ENCODE measurements around the gene E2F8.

Gene E2F8

DNA sequence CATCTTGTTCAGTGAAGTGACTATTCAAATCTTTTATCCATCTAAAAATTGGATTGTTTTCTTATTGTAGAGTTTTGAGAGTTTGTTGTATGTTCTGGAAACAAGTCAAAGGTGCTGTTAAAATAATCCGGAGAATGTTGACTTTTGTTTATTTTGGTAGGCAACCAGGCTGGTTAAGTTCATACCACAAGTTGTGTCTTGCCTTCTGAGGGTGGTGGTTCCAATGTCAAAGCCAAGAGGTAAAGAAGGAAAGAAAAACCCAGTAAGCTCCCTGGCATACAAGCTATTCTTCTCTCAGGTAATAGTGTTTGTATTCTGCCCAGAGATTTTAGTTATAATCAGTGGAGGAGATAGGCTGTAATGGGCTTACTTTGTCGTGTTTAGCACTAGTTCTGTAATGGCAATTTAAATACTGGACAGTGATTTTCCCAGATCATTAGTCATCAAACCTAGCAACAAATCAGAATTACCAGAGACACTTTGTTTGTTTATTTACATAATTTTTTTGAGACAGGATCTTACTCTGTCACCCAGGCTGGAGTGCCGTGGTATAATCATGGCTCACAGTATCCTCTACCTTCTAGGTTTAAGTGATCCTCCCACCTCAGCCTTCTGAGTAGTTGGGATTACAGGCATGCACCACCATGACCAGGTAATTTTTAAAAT lies 23.9 kb downstream of the E2F8 start:
- no peak overlapping the region for H3K9ac ChIP-seq (ENCODE audit: low read depth, low read length)
- no peaks in the 10 kb centered on the region for H3K36me3 ChIP-seq (ENCODE audit: insufficient read depth, low read depth, low read length)
- no peak overlapping the region for H3K4me3 ChIP-seq (ENCODE audit: low read length)
- no peaks in the 10 kb centered on the region for H3K4me1 ChIP-seq (ENCODE audit: insufficient read depth, low read length)
- H3K9me3 ChIP-seq (ENCODE audit: insufficient read depth, low read depth, low read length): no peaks in the 10 kb centered on the region
- no peak overlapping the region for H3K27ac ChIP-seq (ENCODE audit: low read length)
- H3K27me3 ChIP-seq (ENCODE audit: insufficient read depth, low read length): no peaks in the 10 kb centered on the region

DNA sequence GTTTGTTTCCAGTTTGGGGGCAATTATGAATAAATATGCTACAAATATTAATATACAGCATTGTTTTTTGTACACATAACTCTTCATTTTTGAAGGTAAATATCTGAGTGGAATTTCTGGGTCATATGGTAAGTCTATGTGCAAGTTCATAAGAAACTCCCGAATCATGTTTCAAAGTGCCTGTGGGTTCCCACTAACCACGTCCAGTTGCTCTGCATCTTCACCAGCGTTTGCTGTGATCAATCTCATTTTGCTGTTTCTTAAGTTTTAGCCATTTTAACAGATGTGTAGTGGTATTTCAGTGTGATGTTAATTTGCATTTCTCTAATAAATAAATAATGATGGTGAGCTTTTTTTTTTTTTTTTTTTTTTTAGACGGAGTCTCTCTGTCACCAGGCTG lies 24.7 kb downstream of the E2F8 start:
- Histone ChIP-seq H3K27me3 (ENCODE audit: insufficient read depth, low read length) (no peaks in the 10 kb centered on the region), H3K36me3 (ENCODE audit: insufficient read depth, low read depth, low read length) (no peaks in the 10 kb centered on the region), H3K9ac (ENCODE audit: low read depth, low read length) (no peak overlapping the region), H3K27ac (ENCODE audit: low read length) (no peak overlapping the region), H3K9me3 (ENCODE audit: insufficient read depth, low read depth, low read length) (no peaks in the 10 kb centered on the region), H3K4me3 (ENCODE audit: low read length) (no peak overlapping the region), H3K4me1 (ENCODE audit: insufficient read depth, low read length) (no peaks in the 10 kb centered on the region)

DNA sequence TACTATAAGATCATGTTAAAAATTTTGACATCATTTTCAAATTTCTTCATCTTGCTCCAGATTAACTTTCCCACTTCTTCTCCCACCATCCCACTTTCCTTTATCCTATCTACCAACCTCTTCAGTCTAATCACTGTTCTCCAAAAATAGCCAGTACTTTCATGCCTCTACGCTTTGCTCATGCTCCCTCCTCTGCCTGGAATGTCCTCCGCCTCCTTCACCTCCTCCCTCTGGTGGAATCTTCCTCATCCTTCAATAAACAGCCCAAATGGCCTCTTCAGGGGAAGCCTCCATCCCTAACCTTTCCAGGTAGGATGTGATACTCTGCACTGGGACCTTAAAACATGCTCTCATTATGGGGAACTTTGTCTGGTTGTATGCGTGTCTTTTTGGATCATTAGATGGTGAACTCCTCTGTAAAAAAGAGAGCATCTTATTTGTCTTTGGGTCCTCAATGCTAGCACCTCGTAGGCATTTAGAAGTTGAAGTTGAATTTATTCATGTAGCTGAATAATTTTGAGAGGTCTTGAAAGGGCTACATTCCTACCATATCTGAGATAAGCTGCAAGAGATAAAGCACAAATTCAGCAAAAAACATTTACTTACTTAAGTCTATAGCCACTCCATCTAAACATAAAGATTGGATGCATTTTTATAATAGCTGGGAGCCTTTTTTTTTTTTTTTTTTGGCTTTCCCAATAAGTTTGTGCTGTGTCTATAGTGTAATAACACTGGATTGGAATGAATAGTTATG lies 31.0 kb downstream of the E2F8 start:
- Histone ChIP-seq H3K4me1 (ENCODE audit: insufficient read depth, low read length) (no peaks in the 10 kb centered on the region), H3K9ac (ENCODE audit: low read depth, low read length) (no peak overlapping the region)

DNA sequence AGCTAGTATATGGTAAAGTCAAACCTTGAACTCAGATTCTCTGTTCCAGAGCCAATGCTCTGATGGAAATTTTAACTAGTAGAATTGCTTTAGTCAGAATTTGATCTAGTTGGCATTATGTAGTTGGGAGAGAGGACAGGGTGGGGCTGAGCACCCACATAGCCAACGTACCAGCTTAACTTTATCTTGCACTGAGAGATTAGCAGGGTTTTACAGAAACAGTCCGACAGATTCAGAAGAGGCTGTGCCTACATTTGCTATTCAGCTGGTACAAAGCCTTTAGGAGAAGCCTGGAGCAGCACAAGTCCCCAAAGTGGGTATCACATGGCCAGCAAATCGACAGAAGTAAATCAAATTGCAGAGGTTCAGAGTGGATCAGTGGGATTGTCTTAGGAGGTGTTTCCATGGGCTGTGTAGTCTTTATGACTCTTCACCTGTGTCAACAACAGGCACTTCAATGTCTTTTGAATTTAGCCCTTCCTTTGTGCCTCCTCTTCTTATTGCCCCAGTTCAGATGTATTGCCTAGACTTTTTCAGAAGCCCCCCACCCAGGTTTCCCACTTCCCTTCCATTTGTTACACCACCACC lies 31.7 kb downstream of the E2F8 start:
- H3K36me3 ChIP-seq (ENCODE audit: insufficient read depth, low read depth, low read length): no peaks in the 10 kb centered on the region
- no peak overlapping the region for H3K4me3 ChIP-seq (ENCODE audit: low read length)
- no peak overlapping the region for H3K27ac ChIP-seq (ENCODE audit: low read length)

More for the DNA sequence above, 31.0 kb downstream of the E2F8 start:
- H3K4me3 ChIP-seq (ENCODE audit: low read length): no peak overlapping the region
- H3K36me3 ChIP-seq (ENCODE audit: insufficient read depth, low read depth, low read length): no peaks in the 10 kb centered on the region
- H3K27ac ChIP-seq (ENCODE audit: low read length): no peak overlapping the region
- H3K9me3 ChIP-seq (ENCODE audit: insufficient read depth, low read depth, low read length): no peaks in the 10 kb centered on the region
- no peaks in the 10 kb centered on the region for H3K27me3 ChIP-seq (ENCODE audit: insufficient read depth, low read length)

DNA sequence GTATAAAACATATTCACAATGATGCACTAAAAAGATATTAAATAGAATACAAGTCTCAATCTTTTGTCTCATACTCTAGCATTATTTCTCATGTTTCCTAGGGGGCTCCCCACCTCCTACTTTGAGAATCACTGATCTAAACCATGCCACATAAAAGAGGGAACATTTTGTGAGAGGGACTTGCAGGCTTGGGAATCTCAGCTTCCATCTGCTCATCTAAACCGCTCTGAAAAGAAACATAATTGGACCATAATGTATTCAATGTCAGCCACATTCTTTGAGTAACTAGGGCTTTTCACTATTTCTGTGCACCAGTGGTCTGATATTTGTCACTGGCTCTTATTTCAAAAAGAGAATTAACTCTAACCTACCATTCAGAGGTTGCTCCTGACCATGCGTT lies 32.6 kb downstream of the E2F8 start:
- Histone ChIP-seq H3K9me3 (ENCODE audit: insufficient read depth, low read depth, low read length) (no peaks in the 10 kb centered on the region), H3K4me1 (ENCODE audit: insufficient read depth, low read length) (no peaks in the 10 kb centered on the region), H3K27ac (ENCODE audit: low read length) (no peak overlapping the region), H3K27me3 (ENCODE audit: insufficient read depth, low read length) (no peaks in the 10 kb centered on the region), H3K4me3 (ENCODE audit: low read length) (no peak overlapping the region), H3K36me3 (ENCODE audit: insufficient read depth, low read depth, low read length) (no peaks in the 10 kb centered on the region), H3K9ac (ENCODE audit: low read depth, low read length) (no peak overlapping the region)

More for the DNA sequence above, 31.7 kb downstream of the E2F8 start:
- H3K27me3 ChIP-seq (ENCODE audit: insufficient read depth, low read length): no peaks in the 10 kb centered on the region
- no peaks in the 10 kb centered on the region for H3K9me3 ChIP-seq (ENCODE audit: insufficient read depth, low read depth, low read length)
- no peaks in the 10 kb centered on the region for H3K4me1 ChIP-seq (ENCODE audit: insufficient read depth, low read length)
- no peak overlapping the region for H3K9ac ChIP-seq (ENCODE audit: low read depth, low read length)

DNA sequence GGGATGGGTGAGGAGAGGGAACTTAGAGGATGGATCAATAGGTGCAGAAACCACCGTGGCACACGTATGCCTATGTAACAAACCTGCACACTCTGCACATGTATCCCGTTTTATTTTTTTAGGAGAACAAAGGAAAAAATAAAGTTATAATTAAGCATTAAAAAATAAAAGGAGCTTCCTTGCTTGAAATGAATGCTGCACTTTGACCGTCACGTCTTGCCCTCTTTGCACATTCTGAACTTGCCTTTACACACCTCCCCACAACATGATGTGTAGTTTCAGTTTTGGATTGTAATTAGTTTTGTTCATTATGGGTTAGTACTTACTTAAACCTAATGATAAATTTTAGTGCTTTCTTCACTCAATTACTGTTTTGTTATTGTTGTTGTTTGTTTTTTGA lies 35.9 kb downstream of the E2F8 start:
- Histone ChIP-seq H3K9ac (ENCODE audit: low read depth, low read length) (no peak overlapping the region), H3K36me3 (ENCODE audit: insufficient read depth, low read depth, low read length) (no peaks in the 10 kb centered on the region), H3K27ac (ENCODE audit: low read length) (no peak overlapping the region), H3K27me3 (ENCODE audit: insufficient read depth, low read length) (no peaks in the 10 kb centered on the region), H3K9me3 (ENCODE audit: insufficient read depth, low read depth, low read length) (peaks cover 8% of the 10 kb centered on the region; the same call in 1 of the 2 replicates), H3K4me1 (ENCODE audit: insufficient read depth, low read length) (no peaks in the 10 kb centered on the region), H3K4me3 (ENCODE audit: low read length) (no peak overlapping the region)

DNA sequence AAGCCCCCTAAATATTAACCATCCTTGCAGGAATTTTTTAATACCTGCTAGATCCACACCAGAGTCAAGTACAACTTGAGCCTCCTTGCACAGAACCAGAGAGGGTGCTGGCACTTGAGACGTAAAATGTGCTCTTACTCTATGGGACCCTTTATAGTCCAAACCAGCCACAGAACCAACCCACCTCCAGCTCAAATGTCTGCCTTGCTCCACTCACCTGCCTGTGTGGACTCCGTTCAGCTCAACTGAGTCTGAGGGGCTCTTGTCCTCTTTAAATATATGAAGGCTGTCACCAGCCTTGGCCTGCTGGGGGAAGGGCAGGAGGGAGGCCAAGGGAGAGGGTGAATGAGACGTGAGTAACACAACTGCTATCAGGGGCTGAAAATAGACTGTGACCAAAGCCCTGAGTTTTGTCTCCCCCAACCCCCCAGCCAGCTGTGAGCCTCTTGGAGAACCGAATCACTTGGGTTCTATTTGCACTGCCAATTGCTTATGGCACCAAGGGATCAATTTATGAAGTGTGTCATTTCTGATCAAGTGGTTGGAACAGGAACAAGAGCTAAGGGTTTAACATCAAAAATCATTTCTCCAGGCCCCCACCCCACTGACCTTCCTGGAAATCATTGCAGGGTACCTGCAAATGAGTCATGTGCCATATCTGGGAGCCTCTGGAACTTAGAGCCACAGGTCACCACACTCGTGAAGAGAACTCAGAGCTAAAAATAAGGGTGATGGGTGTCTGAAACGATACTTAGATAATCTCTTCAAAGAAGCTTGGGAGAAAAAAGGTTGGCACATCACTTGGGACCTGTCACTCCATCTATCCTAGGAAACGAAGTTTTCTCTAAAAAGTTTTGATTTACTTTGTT lies 38.8 kb downstream of the E2F8 start, which contains the start of gene CSRP3:
Gene CSRP3 (minus strand): TSS at position 247 of the 869 bp plus-strand sequence. CDS start 9,535 bp downstream, outside the sequence.
- Histone ChIP-seq H3K9ac (ENCODE audit: low read depth, low read length) (no peak within 1 kb of the TSS), H3K9me3 (ENCODE audit: insufficient read depth, low read depth, low read length) (peaks cover 8% of the 10 kb centered on the region; the same call in 1 of the 2 replicates), H3K27me3 (ENCODE audit: insufficient read depth, low read length) (no peaks in the 10 kb centered on the region), H3K36me3 (ENCODE audit: insufficient read depth, low read depth, low read length) (no peaks in the 10 kb centered on the region), H3K4me1 (ENCODE audit: insufficient read depth, low read length) (no peaks in the 10 kb centered on the region), H3K4me3 (ENCODE audit: low read length) (no peak within 1 kb of the TSS), H3K27ac (ENCODE audit: low read length) (no peak within 1 kb of the TSS)

DNA sequence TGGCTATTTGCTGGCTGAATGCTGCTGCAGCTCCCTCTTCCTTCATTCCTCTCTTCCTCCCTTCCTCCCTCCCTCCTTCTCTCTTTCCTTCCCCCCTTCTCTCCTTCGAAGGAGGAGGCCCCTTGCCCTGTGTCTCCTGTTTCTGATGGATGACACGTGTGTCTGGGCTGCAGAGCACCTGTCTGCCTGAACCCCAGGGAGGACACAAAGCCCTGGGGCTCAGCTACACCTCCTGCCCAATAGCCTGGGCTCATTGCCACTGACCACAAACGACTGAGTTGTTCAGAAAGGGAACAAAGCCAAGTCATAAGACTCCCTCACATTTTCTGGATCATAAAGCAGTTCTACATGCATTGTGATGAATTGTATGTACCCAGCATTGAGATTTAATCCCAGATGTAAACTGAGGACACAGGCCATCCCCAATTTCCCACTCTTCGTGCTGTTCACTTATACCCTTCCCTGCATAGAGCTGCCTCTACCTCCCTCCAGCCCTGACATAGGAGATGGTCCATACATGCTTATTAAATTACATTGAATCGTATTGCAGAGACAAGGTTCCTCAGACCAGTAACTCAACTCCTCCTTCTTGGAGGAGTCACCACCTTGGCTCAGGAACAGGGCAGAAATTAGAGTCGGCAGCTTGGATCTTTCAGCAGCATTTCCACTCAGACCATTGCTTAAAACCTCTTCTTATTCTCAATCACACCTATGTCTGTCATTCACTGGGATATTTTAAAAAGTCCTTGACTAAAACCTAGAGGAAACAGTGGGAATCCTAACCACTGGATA lies 40.1 kb downstream of the E2F8 start:
- no peak overlapping the region for H3K9ac ChIP-seq (ENCODE audit: low read depth, low read length)
- no peaks in the 10 kb centered on the region for H3K36me3 ChIP-seq (ENCODE audit: insufficient read depth, low read depth, low read length)
- H3K9me3 ChIP-seq (ENCODE audit: insufficient read depth, low read depth, low read length): peaks cover 8% of the 10 kb centered on the region; the same call in 1 of the 2 replicates
- no peaks in the 10 kb centered on the region for H3K27me3 ChIP-seq (ENCODE audit: insufficient read depth, low read length)
- H3K4me3 ChIP-seq (ENCODE audit: low read length): no peak overlapping the region
- H3K4me1 ChIP-seq (ENCODE audit: insufficient read depth, low read length): no peaks in the 10 kb centered on the region
- no peak overlapping the region for H3K27ac ChIP-seq (ENCODE audit: low read length)

DNA sequence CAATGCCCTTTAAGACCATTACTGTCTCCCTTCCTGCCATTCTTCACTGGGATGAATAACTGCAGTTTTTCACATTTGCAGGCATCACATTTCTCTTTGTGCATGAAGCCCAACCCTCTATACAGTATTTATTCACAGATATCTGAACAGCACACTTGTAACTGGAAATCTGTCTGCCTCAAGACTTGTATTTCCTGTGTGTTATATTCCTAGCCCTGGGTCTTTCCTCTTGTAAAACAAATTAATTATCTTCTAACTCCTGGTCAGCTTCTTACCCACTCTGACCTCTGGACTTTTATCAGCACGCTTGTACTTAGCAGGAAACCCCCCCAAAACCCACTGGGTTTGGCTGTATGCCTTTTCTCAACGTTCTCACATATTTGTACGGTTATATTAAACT lies 41.0 kb downstream of the E2F8 start:
- Histone ChIP-seq H3K9ac (ENCODE audit: low read depth, low read length) (no peak overlapping the region), H3K9me3 (ENCODE audit: insufficient read depth, low read depth, low read length) (peaks cover 8% of the 10 kb centered on the region; the same call in 1 of the 2 replicates), H3K36me3 (ENCODE audit: insufficient read depth, low read depth, low read length) (no peaks in the 10 kb centered on the region), H3K27ac (ENCODE audit: low read length) (no peak overlapping the region), H3K4me1 (ENCODE audit: insufficient read depth, low read length) (no peaks in the 10 kb centered on the region), H3K4me3 (ENCODE audit: low read length) (no peak overlapping the region), H3K27me3 (ENCODE audit: insufficient read depth, low read length) (no peaks in the 10 kb centered on the region)

DNA sequence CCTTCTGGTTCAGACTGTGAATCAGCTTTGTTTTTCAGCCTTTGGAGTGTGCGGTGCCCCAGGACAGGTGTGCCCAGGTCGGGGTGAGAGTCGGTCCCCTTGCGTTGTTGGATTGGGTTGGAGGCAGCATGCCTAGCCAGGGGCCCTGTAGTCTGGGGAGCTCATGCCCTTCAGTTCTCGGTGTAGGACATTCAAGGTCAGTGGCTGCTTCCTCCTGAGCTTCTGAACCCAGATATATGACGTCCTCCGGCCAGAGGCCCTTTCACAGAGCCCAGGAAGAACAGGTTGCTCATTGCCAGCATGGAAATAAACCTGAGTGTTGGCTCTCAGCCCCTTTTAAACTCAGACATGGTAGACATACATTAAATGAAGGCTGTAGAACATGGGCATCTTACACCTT lies 41.7 kb downstream of the E2F8 start:
- H3K9me3 ChIP-seq (ENCODE audit: insufficient read depth, low read depth, low read length): peaks cover 8% of the 10 kb centered on the region; the same call in 1 of the 2 replicates
- H3K27ac ChIP-seq (ENCODE audit: low read length): no peak overlapping the region
- H3K36me3 ChIP-seq (ENCODE audit: insufficient read depth, low read depth, low read length): no peaks in the 10 kb centered on the region
- H3K4me1 ChIP-seq (ENCODE audit: insufficient read depth, low read length): no peaks in the 10 kb centered on the region
- no peak overlapping the region for H3K9ac ChIP-seq (ENCODE audit: low read depth, low read length)
- H3K4me3 ChIP-seq (ENCODE audit: low read length): no peak overlapping the region
- no peaks in the 10 kb centered on the region for H3K27me3 ChIP-seq (ENCODE audit: insufficient read depth, low read length)

All from iPS-20b (cell line).